Left forelimb (tissue), 1 donor: Measurements from ENCODE around the gene ODAD4.

Source experiments
- DNase-seq: peaks from one replicate; pipeline ENCODE4 v3.0.0-alpha.2; 2018; ENCODE audit warnings: low spot score

The ODAD4 gene

GRCh38 chr17:41942626-41943373 lies 12.4 kb downstream of the ODAD4 start:
- DNase-seq = no peak

- no peak for DNase-seq
These were observed 13.1 kb downstream of the ODAD4 start for GRCh38 chr17:41943492-41943891.

GRCh38 chr17:41944943-41945342 lies 14.5 kb downstream of the ODAD4 start:
- DNase-seq = no peak

GRCh38 chr17:41948762-41949460 lies 18.5 kb downstream of the ODAD4 start:
- DNase-seq = no peak

- no peak for DNase-seq
These were observed 26.1 kb downstream of the ODAD4 start for GRCh38 chr17:41956522-41956921.

- no peak for DNase-seq
These were observed 26.8 kb downstream of the ODAD4 start for GRCh38 chr17:41957031-41957868.

- DNase-seq = no peak
These were observed 27.5 kb downstream of the ODAD4 start for GRCh38 chr17:41957869-41958439.

- DNase-seq = no peak
These were observed 28.6 kb downstream of the ODAD4 start for GRCh38 chr17:41959030-41959335.

GRCh38 chr17:41959336-41960095 lies 29.1 kb downstream of the ODAD4 start:
- no peak for DNase-seq

GRCh38 chr17:41962111-41962510 lies 31.7 kb downstream of the ODAD4 start:
- DNase-seq = no peak

GRCh38 chr17:41962768-41963434 lies 32.5 kb downstream of the ODAD4 start:
- DNase-seq = peak; percentile 86

- no peak for DNase-seq
These were observed 35.5 kb downstream of the ODAD4 start for GRCh38 chr17:41965694-41966462.

GRCh38 chr17:41966463-41967140 lies 36.2 kb downstream of the ODAD4 start, which contains the start of gene CNP:
Gene CNP, plus strand, starts transcription at chr17:41966795. Its CDS starts 90 bp downstream, at chr17:41966885.
- DNase-seq = peak; percentile 94

GRCh38 chr17:41967141-41967920 lies 36.9 kb downstream of the ODAD4 start:
- no peak for DNase-seq

GRCh38 chr17:41967921-41968578 lies 37.6 kb downstream of the ODAD4 start:
- DNase-seq = no peak

GRCh38 chr17:41968676-41969075 lies 38.3 kb downstream of the ODAD4 start:
- no peak for DNase-seq

- DNase-seq = no peak
These were observed 40.5 kb downstream of the ODAD4 start for GRCh38 chr17:41970901-41971331.
